ENCODE data around the gene KCNJ18.
"Not testable (repeated sequence)": the region's sequence is repeated elsewhere in the genome, so short reads cannot be mapped to it uniquely, and the experiment has no call there.

Gene KCNJ18

GRCh38 chr17:21703891-21704872, 11.9 kb downstream of the KCNJ18 start:
- DNase-seq (ENCODE audit: low spot score), result not testable (repeated sequence)

- no peak for DNase-seq (ENCODE audit: low spot score)
Measured at GRCh38 chr17:21705021-21705601, 12.8 kb downstream of the KCNJ18 start.

- not testable (repeated sequence) for DNase-seq (ENCODE audit: low spot score)
Measured at GRCh38 chr17:21705746-21706145, 13.4 kb downstream of the KCNJ18 start.

GRCh38 chr17:21706546-21706945, 14.2 kb downstream of the KCNJ18 start:
- DNase-seq (ENCODE audit: low spot score), result not testable (repeated sequence)

- DNase-seq (ENCODE audit: low spot score), result not testable (repeated sequence)
Measured at GRCh38 chr17:21707131-21707530, 14.8 kb downstream of the KCNJ18 start.

GRCh38 chr17:21707711-21708611, 15.6 kb downstream of the KCNJ18 start:
- not testable (repeated sequence) for DNase-seq (ENCODE audit: low spot score)

GRCh38 chr17:21708612-21709535, 16.6 kb downstream of the KCNJ18 start:
- not testable (repeated sequence) for DNase-seq (ENCODE audit: low spot score)

- DNase-seq (ENCODE audit: low spot score), result not testable (repeated sequence)
Measured at GRCh38 chr17:21709994-21710393, 17.7 kb downstream of the KCNJ18 start.

- DNase-seq (ENCODE audit: low spot score), result not testable (repeated sequence)
Measured at GRCh38 chr17:21710486-21710885, 18.2 kb downstream of the KCNJ18 start.

GRCh38 chr17:21711182-21711581, 18.9 kb downstream of the KCNJ18 start:
- no peak for DNase-seq (ENCODE audit: low spot score)

GRCh38 chr17:21713020-21713419, 20.7 kb downstream of the KCNJ18 start:
- DNase-seq (ENCODE audit: low spot score), result not testable (repeated sequence)

- DNase-seq (ENCODE audit: low spot score), result not testable (repeated sequence)
Measured at GRCh38 chr17:21713631-21714030, 21.3 kb downstream of the KCNJ18 start.

GRCh38 chr17:21714676-21715075, 22.4 kb downstream of the KCNJ18 start:
- not testable (repeated sequence) for DNase-seq (ENCODE audit: low spot score)

GRCh38 chr17:21715877-21716276, 23.6 kb downstream of the KCNJ18 start:
- DNase-seq (ENCODE audit: low spot score), result not testable (repeated sequence)

GRCh38 chr17:21718971-21719370, 26.6 kb downstream of the KCNJ18 start:
- not testable (repeated sequence) for DNase-seq (ENCODE audit: low spot score)

GRCh38 chr17:21719511-21720226, 27.3 kb downstream of the KCNJ18 start:
- not testable (repeated sequence) for DNase-seq (ENCODE audit: low spot score)

GRCh38 chr17:21720566-21720965, 28.2 kb downstream of the KCNJ18 start:
- not testable (repeated sequence) for DNase-seq (ENCODE audit: low spot score)

GRCh38 chr17:21722268-21722667, 29.9 kb downstream of the KCNJ18 start:
- not testable (repeated sequence) for DNase-seq (ENCODE audit: low spot score)

GRCh38 chr17:21724216-21725006, 32.1 kb downstream of the KCNJ18 start:
- DNase-seq (ENCODE audit: low spot score), result not testable (repeated sequence)
